ENCODE measurements around the gene CYP4A11.
"Not testable (repeated sequence)": the region's sequence is repeated elsewhere in the genome, so short reads cannot be mapped to it uniquely, and the experiment has no call there.

CYP4A11 gene

GRCh38 chr1:46910790-46911189 is 30.5 kb downstream of the CYP4A11 start:
- no peak for DNase-seq (ENCODE audit: low read depth in 2 of 2)

DNA sequence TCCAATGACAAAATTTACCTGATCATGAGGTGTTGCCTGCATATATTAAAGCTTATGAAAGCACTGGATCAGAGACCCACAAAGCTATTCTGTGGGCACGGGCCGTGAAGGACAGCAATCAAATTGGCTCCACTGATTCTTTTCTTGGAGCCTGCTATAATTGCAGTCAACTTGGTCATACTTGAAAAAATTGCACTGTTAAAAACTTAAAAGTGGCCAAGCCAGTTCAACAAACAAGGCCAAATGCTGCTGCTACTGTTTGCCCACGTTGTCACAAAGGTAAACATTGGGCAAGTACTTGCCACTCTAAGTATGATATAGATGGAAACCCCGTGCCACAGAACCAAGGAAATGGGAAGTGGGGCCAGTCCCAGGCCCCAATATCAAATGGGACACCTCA is 37.8 kb downstream of the CYP4A11 start:
- DNase-seq (ENCODE audit: low read depth in 2 of 2): no peak

DNA sequence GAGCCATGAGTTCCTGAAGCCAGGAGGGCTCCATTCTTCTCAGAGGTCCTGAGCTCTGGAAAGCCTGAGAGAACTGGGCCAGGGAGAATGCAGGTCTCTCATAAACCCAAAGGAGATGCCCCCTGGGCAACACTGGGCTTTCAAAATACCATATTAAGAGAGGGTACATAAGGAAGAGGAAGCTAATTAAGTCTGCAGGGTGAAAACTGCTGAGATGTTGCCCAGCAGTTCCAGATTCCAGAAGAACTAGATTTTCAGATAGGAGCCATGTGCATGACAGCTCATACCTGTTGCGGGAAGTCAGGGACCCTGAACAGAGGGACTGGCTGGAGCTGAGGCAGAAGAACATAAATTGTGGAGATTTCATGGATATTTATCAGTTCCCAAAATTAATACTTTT is 40.9 kb downstream of the CYP4A11 start:
- DNase-seq (ENCODE audit: low read depth in 2 of 2): no peak

- not testable (repeated sequence) for DNase-seq (ENCODE audit: low read depth in 2 of 2)
Observed at GRCh38 chr1:46881656-46882055, 59.6 kb downstream of the CYP4A11 start.
